DMS 273 treated with DMSO at 0.1 percent for 48 hours (cell line): ENCODE results near the gene RIN3.

Experiments used
- DNase-seq: peaks from one replicate; lab custom pipeline; 2025; lab: John Stamatoyannopoulos, UW

Gene RIN3

GRCh38 chr14:92507174-92507768 lies 6.3 kb upstream of the RIN3 start:
- DNase-seq: peak; percentile 11

GRCh38 chr14:92510972-92511371 lies 2.6 kb upstream of the RIN3 start:
- DNase-seq: no peak

GRCh38 chr14:92511453-92512238 lies 1.9 kb upstream of the RIN3 start:
- DNase-seq: no peak

GRCh38 chr14:92512807-92513203 lies 776 bp upstream of the RIN3 start:
- DNase-seq: no peak

GRCh38 chr14:92513966-92514843 lies 624 bp downstream of the RIN3 start:
- DNase-seq: no peak

GRCh38 chr14:92514844-92515514 lies 1.4 kb downstream of the RIN3 start:
- DNase-seq: no peak

GRCh38 chr14:92515546-92516343 lies 2.2 kb downstream of the RIN3 start:
- DNase-seq: no peak

GRCh38 chr14:92516344-92516965 lies 2.9 kb downstream of the RIN3 start:
- no peak for DNase-seq

- DNase-seq: no peak
Measured at GRCh38 chr14:92516966-92517506, 3.5 kb downstream of the RIN3 start.

- DNase-seq: no peak
Measured at GRCh38 chr14:92517761-92518160, 4.2 kb downstream of the RIN3 start.

- DNase-seq: no peak
Measured at GRCh38 chr14:92519246-92520101, 5.9 kb downstream of the RIN3 start.

- no peak for DNase-seq
Measured at GRCh38 chr14:92520102-92521057, 6.8 kb downstream of the RIN3 start.

GRCh38 chr14:92521058-92521415 lies 7.5 kb downstream of the RIN3 start:
- no peak for DNase-seq

GRCh38 chr14:92523752-92524151 lies 10.2 kb downstream of the RIN3 start:
- DNase-seq: no peak

- no peak for DNase-seq
Measured at GRCh38 chr14:92524602-92525185, 11.1 kb downstream of the RIN3 start.

- DNase-seq: no peak
Measured at GRCh38 chr14:92525322-92526095, 11.9 kb downstream of the RIN3 start.

- no peak for DNase-seq
Measured at GRCh38 chr14:92527721-92528120, 14.1 kb downstream of the RIN3 start.
